ENCODE data around the gene ST8SIA5. TPM values are rescaled to one million over a fixed set of nuclear protein-coding genes. Genes with fewer than 3 reads are reported as not detected.

Gene ST8SIA5
- total and polyA plus RNA-seq, 2 of the 4 experiments (the other 2 are of a cell fraction), result 0.03 TPM; not detected in 1

- Histone ChIP-seq H3K18ac (ENCODE audit: low read depth, low read length) (no peak overlapping the region), H3K4me1 (ENCODE audit: control insufficient read depth, insufficient read depth, low read length) (peaks cover 4% of the 10 kb centered on the region; the same call in 1 of the 2 replicates), H3K4me3 (ENCODE audit: insufficient read depth, low read depth, low read length) (no peak overlapping the region), H3K23ac (ENCODE audit: low read depth, low read length) (no peak overlapping the region), H2AK9ac (replicated peaks; ENCODE audit: low read depth, low read length, poor library complexity) (no peak overlapping the region), H3K79me1 (ENCODE audit: low read depth in 1 of 2, low read length in 2 of 2) (no peaks in the 10 kb centered on the region), H2BK120ac (ENCODE audit: low read depth, low read length) (no peak overlapping the region), H3K27me3 (ENCODE audit: control insufficient read depth, insufficient read depth, low read length) (no peaks in the 10 kb centered on the region), H4K5ac (ENCODE audit: low read depth, low read length) (no peak overlapping the region), H2AK5ac (ENCODE audit: low read depth, low read length) (no peak overlapping the region), H3K9me1 (ENCODE audit: insufficient read depth, low read length) (peaks cover 4% of the 10 kb centered on the region; the same call in 1 of the 2 replicates), H3K4me2 (ENCODE audit: low read depth, low read length) (no peak overlapping the region), H3K27ac (ENCODE audit: insufficient read depth, low read length) (no peak overlapping the region), H2BK20ac (ENCODE audit: low read depth, low read length) (no peak overlapping the region), H3K9me3 (ENCODE audit: control insufficient read depth, insufficient read depth, low read length) (no peaks in the 10 kb centered on the region), H3K9ac (ENCODE audit: low read depth, low read length) (no peak overlapping the region), H2BK5ac (ENCODE audit: low read depth, low read length, poor library complexity, severe bottlenecking) (no peak overlapping the region), H3K14ac (replicated peaks; ENCODE audit: low read depth, low read length) (no peak overlapping the region), H3K56ac (ENCODE audit: extremely low read depth, insufficient read depth, low read length) (no peak overlapping the region), H3K4ac (ENCODE audit: low read depth, low read length) (no peak overlapping the region), H2BK15ac (ENCODE audit: low read depth, low read length) (no peak overlapping the region), H4K20me1 (ENCODE audit: insufficient read depth, low read length) (no peaks in the 10 kb centered on the region), H4K91ac (ENCODE audit: insufficient read depth, low read depth, low read length) (no peak overlapping the region), H4K8ac (ENCODE audit: low read depth in 2 of 2, low read length in 2 of 2) (no peak overlapping the region), H2AFZ (replicated peaks; ENCODE audit: low read length, poor library complexity) (no peak overlapping the region), H3K36me3 (ENCODE audit: control insufficient read depth, insufficient read depth, low read length) (no peaks in the 10 kb centered on the region)
- CTCF ChIA-PET, result no interaction called here
- dilution Hi-C loops (cut with HindIII; ENCODE audit: low sequenced_read_pairs, unreplicated experiment) (no loop called here), in situ Hi-C loops (cut with MboI; ENCODE audit: low sequenced_read_pairs) (no loop called here), intact Hi-C loops (cut with micrococcal nuclease) (no loop called here)
- no peak for DNase-seq
- POLR2A ChIA-PET (ENCODE audit: unreplicated experiment), result no interaction called here
- no peak for TF ChIP-seq CEBPB (IDR thresholded peaks at IDR 0.05; ENCODE audit: low read depth, low read length)
- no peak for TF ChIP-seq MXI1 (IDR thresholded peaks at IDR 0.05; ENCODE audit: borderline replicate concordance, low read depth, low read length)
- no peak for TF ChIP-seq BHLHE40 (IDR thresholded peaks at IDR 0.05; ENCODE audit: low read depth, low read length)
- no peak for TF ChIP-seq USF2 (IDR thresholded peaks at IDR 0.05; ENCODE audit: low read depth, low read length)
- no peak for TF ChIP-seq RFX5 (IDR thresholded peaks at IDR 0.05; ENCODE audit: low read depth, low read length)
- no peak for TF ChIP-seq POLR2A (IDR thresholded peaks at IDR 0.05; ENCODE audit: low read depth, low read length)
- no peak for TF ChIP-seq RAD21 (IDR thresholded peaks at IDR 0.05; ENCODE audit: low read length)
- no peak for TF ChIP-seq RCOR1 (IDR thresholded peaks at IDR 0.05; ENCODE audit: insufficient replicate concordance, low read length)
- TF ChIP-seq NFE2L2 (IDR thresholded peaks at IDR 0.05; ENCODE audit: low read depth, low read length), result no peak
- TF ChIP-seq FOS (IDR thresholded peaks at IDR 0.05; ENCODE audit: low read depth, low read length), result no peak
- no peak for TF ChIP-seq CHD1 (IDR thresholded peaks at IDR 0.05; ENCODE audit: low read depth, low read length)
- TF ChIP-seq MAFK (IDR thresholded peaks at IDR 0.05; ENCODE audit: low read depth, low read length), result no peak
- TF ChIP-seq CTCF (conservative IDR thresholded peaks at IDR 0.05; ENCODE audit: low read depth, low read length), result no peak
- TF ChIP-seq ELK1 (IDR thresholded peaks at IDR 0.05; ENCODE audit: borderline replicate concordance, low read depth, low read length), result no peak
- TF ChIP-seq MAZ (IDR thresholded peaks at IDR 0.05; ENCODE audit: borderline replicate concordance, low read depth, low read length), result no peak
- no peak for TF ChIP-seq SMC3 (IDR thresholded peaks at IDR 0.05; ENCODE audit: low read depth, low read length)
- no peak for ATAC-seq (ENCODE audit: low read depth)
- BruUV-seq (replicated peaks), result no TSS peak
- WGBS, 2 experiments (ENCODE audit: extremely low coverage in 2 of 2, insufficient read length in 1 of 2), result no CpG with 5 or more reads among the region's 4 CpGs
Measured at GRCh38 chr18:46723856-46724415, 32.9 kb downstream of the ST8SIA5 start.
